Measurements from ENCODE around the gene SEPSECS.

DNA sequence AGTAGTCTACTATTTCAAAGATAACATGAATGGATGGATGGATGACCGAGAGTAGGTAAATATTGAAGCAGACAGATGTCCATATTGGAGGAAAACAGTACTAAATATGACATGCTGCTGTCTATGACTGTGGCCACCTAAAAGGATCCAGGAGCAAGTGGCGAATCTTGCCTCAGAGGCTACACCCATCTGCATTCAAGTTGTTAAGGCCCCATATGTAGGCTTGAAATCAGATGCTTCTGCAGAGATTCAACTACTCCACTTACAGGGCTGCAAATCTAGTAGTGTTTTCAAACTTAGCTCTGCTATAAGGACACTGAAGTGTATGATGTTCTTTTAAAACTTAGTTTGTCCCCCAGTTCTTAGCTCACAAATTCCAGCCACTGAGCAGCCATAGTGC is 28.9 kb downstream of the SEPSECS start:
- TF ChIP-seq POLR2A (IDR thresholded peaks at IDR 0.05; ENCODE audit: control extremely low read depth in 1 of 2, low read depth in 2 of 2, low read length in 2 of 2) (no peak), TAF7 (optimal IDR thresholded peaks at IDR 0.05; ENCODE audit: borderline replicate concordance, low read depth, low read length) (no peak), CHD2 (IDR thresholded peaks at IDR 0.05; ENCODE audit: low read length) (no peak), POLR2AphosphoS5 (IDR thresholded peaks at IDR 0.05; ENCODE audit: low read depth, low read length) (no peak), RAD21 (IDR thresholded peaks at IDR 0.05 in 1 of 2, conservative IDR thresholded peaks at IDR 0.05 in 1 of 2; ENCODE audit: low read depth in 2 of 2, low read length in 2 of 2) (no peak), USF2 (IDR thresholded peaks at IDR 0.05; ENCODE audit: low read length) (no peak), MAFK (IDR thresholded peaks at IDR 0.05; ENCODE audit: low read depth, low read length) (no peak)

Data from H1 (cell line).